Smooth muscle cell of the pulmonary artery (primary cell): Measurements from ENCODE around the gene ARL17B. TPM values are rescaled to one million over a fixed set of nuclear protein-coding genes. Genes with fewer than 3 reads are reported as not detected.

ENCODE experiments used
- total RNA-seq: library from RNA; depleted of rRNA; stranded (reverse); fragments of >200 nt; gene quantifications from 2 replicates; pipeline ENCODE4 v1.2.3, GENCODE V29; 2014

The ARL17B gene
- total RNA-seq = 3.8 and 4.8 TPM in 2 replicates

DNA sequence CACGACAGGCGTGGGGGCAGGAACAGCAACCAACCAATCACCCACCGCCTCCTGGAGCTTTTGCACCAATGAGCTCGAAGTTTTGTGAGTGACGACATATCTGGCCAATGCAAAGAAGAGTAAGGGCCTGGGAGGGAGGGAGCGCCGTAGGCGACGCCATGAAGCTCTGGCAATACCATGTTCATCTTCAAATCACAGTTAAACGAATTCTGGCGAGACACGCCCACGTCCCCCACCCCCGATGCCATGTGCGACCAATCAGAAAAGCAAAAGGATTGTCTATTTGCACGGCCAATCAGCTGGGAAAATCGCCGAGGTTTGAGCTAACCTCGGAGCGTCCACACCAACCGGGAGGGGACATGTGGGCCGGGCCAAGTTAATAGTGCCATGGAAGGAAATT lies at the start of gene ARL17B:
ARL17B (minus strand) TSS at position 12 of the 400 bp plus-strand sequence. CDS start 3,369 bp downstream, outside the sequence.

GRCh38 chr17:46294831-46295230 lies 66.7 kb downstream of the ARL17B start, which contains the start of gene LRRC37A:
TSS of gene LRRC37A (plus strand) at chr17:46295131. CDS start at chr17:46295134, 3 bp downstream.

Other genes starting within 250 kb of the ARL17B start
- gene KANSL1, start 168.3 kb downstream of the ARL17B start, total RNA-seq = 66.8 and 103 TPM in 2 replicates
- gene LRRC37A, start 66.6 kb downstream of the ARL17B start, total RNA-seq = 1.6 and 3.7 TPM in 2 replicates
- 2.6 and 4.6 TPM in 2 replicates for gene LRRC37A2, start 150.7 kb upstream of the ARL17B start, total RNA-seq
- gene ARL17A, start 217.9 kb upstream of the ARL17B start, total RNA-seq = 6.9 and 7.0 TPM in 2 replicates
- gene NSF, start 228.9 kb upstream of the ARL17B start, total RNA-seq = 45.4 and 55.2 TPM in 2 replicates